ENCODE data around the gene CD247. TPM values are rescaled to one million over a fixed set of nuclear protein-coding genes. Genes with fewer than 3 reads are reported as not detected.

CD247 gene
- total RNA-seq, 1 donor from 2014 or later, result 1.3 TPM

GRCh38 chr1:167493372-167493771 lies 25.0 kb downstream of the CD247 start:
- Mint-ChIP-seq H3K4me1 (peaks cover 64% of the 10 kb centered on the region), H3K4me3 (peak overlapping the region; percentile 65)
- H3K27ac ChIP-seq, result no peak overlapping the region

DNA sequence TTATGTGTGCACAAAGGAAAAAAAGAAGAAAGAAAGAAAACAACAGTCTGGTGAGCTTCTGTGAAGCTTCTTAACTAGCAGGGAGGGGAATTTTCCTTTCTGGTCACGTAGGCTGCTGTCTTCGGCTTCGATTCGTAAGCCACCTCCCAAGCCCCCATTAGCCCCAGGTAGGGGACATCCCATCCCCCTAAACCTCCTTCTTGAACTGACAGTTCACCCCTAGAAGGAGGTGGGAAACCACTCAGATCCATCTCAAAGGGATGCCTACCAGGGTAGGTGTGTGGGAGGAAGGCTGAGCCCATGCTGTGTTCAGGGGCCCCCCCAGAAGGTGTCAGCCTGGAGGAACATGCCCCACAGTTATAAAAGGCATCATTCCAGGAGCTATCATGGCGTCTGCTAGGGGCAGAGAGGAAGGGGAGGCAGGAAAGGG lies 25.8 kb downstream of the CD247 start:
- Histone ChIP-seq H3F3A (ENCODE audit: low read depth) (peaks cover 49% of the 10 kb centered on the region), H4K20me1 (ENCODE audit: low read depth) (no peaks in the 10 kb centered on the region), H3K27me3 (no peaks in the 10 kb centered on the region), H3K27ac (no peak overlapping the region), H3K36me3 (no peaks in the 10 kb centered on the region), H3K4me2 (peak overlapping the region; percentile 57), H3K4me3 (no peak overlapping the region), H3K79me2 (ENCODE audit: low read depth) (no peaks in the 10 kb centered on the region), H3K9me3 (ENCODE audit: low read depth) (no peaks in the 10 kb centered on the region), H2AFZ (replicated peaks) (peak overlapping the region; percentile 85), H3K9ac (no peak overlapping the region), H3K4me1 (peaks cover 39% of the 10 kb centered on the region)
- Mint-ChIP-seq H3K27ac (peak overlapping the region; percentile 96), H3K27me3 (ENCODE audit: insufficient read depth, low read depth) (peaks cover 12% of the 10 kb centered on the region), H3K36me3 (no peaks in the 10 kb centered on the region), H3K4me3 (peak overlapping the region; percentile 14), H3K4me1 (peaks cover 71% of the 10 kb centered on the region), H3K9me3 (no peaks in the 10 kb centered on the region)
- no peak for TF ChIP-seq EZH2 (IDR thresholded peaks at IDR 0.05)
- TF ChIP-seq EZH2phosphoT487 (IDR thresholded peaks at IDR 0.05), result no peak
- TF ChIP-seq, protein P1, sequence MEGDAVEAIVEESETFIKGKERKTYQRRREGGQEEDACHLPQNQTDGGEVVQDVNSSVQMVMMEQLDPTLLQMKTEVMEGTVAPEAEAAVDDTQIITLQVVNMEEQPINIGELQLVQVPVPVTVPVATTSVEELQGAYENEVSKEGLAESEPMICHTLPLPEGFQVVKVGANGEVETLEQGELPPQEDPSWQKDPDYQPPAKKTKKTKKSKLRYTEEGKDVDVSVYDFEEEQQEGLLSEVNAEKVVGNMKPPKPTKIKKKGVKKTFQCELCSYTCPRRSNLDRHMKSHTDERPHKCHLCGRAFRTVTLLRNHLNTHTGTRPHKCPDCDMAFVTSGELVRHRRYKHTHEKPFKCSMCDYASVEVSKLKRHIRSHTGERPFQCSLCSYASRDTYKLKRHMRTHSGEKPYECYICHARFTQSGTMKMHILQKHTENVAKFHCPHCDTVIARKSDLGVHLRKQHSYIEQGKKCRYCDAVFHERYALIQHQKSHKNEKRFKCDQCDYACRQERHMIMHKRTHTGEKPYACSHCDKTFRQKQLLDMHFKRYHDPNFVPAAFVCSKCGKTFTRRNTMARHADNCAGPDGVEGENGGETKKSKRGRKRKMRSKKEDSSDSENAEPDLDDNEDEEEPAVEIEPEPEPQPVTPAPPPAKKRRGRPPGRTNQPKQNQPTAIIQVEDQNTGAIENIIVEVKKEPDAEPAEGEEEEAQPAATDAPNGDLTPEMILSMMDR (IDR thresholded peaks at IDR 0.05), result no peak
- DNase-seq (ENCODE audit: low spot score), result no peak

More at GRCh38 chr1:167493372-167493771, 25.0 kb downstream of the CD247 start:
- H3K4me2 ChIP-seq, result no peak overlapping the region
- H3K27me3 Mint-ChIP-seq (ENCODE audit: insufficient read depth, low read depth), result peaks cover 8% of the 10 kb centered on the region
- no peaks in the 10 kb centered on the region for H3K9me3 ChIP-seq (ENCODE audit: low read depth)
- H3K79me2 ChIP-seq (ENCODE audit: low read depth), result no peaks in the 10 kb centered on the region
- H3K27ac Mint-ChIP-seq, result peak overlapping the region; percentile 93
- H3K36me3 Mint-ChIP-seq, result no peaks in the 10 kb centered on the region
- no peaks in the 10 kb centered on the region for H3K36me3 ChIP-seq
- H3F3A ChIP-seq (ENCODE audit: low read depth), result peaks cover 41% of the 10 kb centered on the region
- no peak overlapping the region for H3K9ac ChIP-seq
- TF ChIP-seq EZH2phosphoT487 (IDR thresholded peaks at IDR 0.05), result no peak
- TF ChIP-seq, protein P1 (IDR thresholded peaks at IDR 0.05), result no peak
- no peak for TF ChIP-seq EZH2 (IDR thresholded peaks at IDR 0.05)
- no peak overlapping the region for H3K4me3 ChIP-seq
- peaks cover 33% of the 10 kb centered on the region for H3K4me1 ChIP-seq
- H3K27me3 ChIP-seq, result no peaks in the 10 kb centered on the region
- no peaks in the 10 kb centered on the region for H3K9me3 Mint-ChIP-seq
- DNase-seq (ENCODE audit: low spot score), result no peak
- no peak overlapping the region for H2AFZ ChIP-seq (replicated peaks)
- no peaks in the 10 kb centered on the region for H4K20me1 ChIP-seq (ENCODE audit: low read depth)

GRCh38 chr1:167491586-167492461 lies 26.5 kb downstream of the CD247 start:
- peak overlapping the region; percentile 85 for H2AFZ ChIP-seq (replicated peaks)

More at GRCh38 chr1:167491586-167492461, 26.5 kb downstream of the CD247 start:
- H3K36me3 ChIP-seq, result no peaks in the 10 kb centered on the region
- Mint-ChIP-seq H3K4me3 (peak overlapping the region; percentile 14), H3K4me1 (peaks cover 72% of the 10 kb centered on the region), H3K9me3 (no peaks in the 10 kb centered on the region), H3K36me3 (no peaks in the 10 kb centered on the region), H3K27ac (peak overlapping the region; percentile 96), H3K27me3 (ENCODE audit: insufficient read depth, low read depth) (peaks cover 12% of the 10 kb centered on the region)
- TF ChIP-seq EZH2phosphoT487 (IDR thresholded peaks at IDR 0.05) (no peak), EZH2 (IDR thresholded peaks at IDR 0.05) (no peak)
- TF ChIP-seq, protein P1 (IDR thresholded peaks at IDR 0.05), result no peak
- no peak overlapping the region for H3K27ac ChIP-seq
- peak; percentile 50 for DNase-seq (ENCODE audit: low spot score)
- H3K4me1 ChIP-seq, result peaks cover 39% of the 10 kb centered on the region
- H3K79me2 ChIP-seq (ENCODE audit: low read depth), result no peaks in the 10 kb centered on the region
- H4K20me1 ChIP-seq (ENCODE audit: low read depth), result no peaks in the 10 kb centered on the region
- no peaks in the 10 kb centered on the region for H3K27me3 ChIP-seq
- peaks cover 53% of the 10 kb centered on the region for H3F3A ChIP-seq (ENCODE audit: low read depth)
- no peak overlapping the region for H3K4me3 ChIP-seq
- H3K9ac ChIP-seq, result no peak overlapping the region
- H3K4me2 ChIP-seq, result peak overlapping the region; percentile 57
- H3K9me3 ChIP-seq (ENCODE audit: low read depth), result no peaks in the 10 kb centered on the region
